GM12864 (cell line): ENCODE measurements around the gene HOXC13.

Experiments
- DNase-seq: peaks from one replicate; pipeline ENCODE4 v3.0.0-alpha.2; 2011; ENCODE audit warnings: low read depth
- H3K4me3 ChIP-seq: 2 replicates; pipeline ENCODE4 v1.5.1; 2011; ENCODE audit warnings: mild to moderate bottlenecking, low read depth, low read length, control low read depth
- CTCF ChIP-seq: IDR thresholded peaks from 2 replicates; pipeline ENCODE4 v1.5.1; 2011; ENCODE audit warnings: low read depth, mild to moderate bottlenecking, moderate library complexity, low read length, control low read depth, inconsistent platforms; ENCODE audit errors: missing control alignments

The HOXC13 gene

GRCh38 chr12:53956251-53956887 lies 17.7 kb downstream of the HOXC13 start:
- H3K4me3 ChIP-seq = no peak overlapping the region
- no peak for TF ChIP-seq CTCF
- no peak for DNase-seq

- no peak overlapping the region for H3K4me3 ChIP-seq
- no peak for DNase-seq
- TF ChIP-seq CTCF = no peak
Observed at GRCh38 chr12:53956914-53957536, 18.4 kb downstream of the HOXC13 start.

- no peak for TF ChIP-seq CTCF
Observed at GRCh38 chr12:53958128-53958527, 19.5 kb downstream of the HOXC13 start.

GRCh38 chr12:53959314-53959713 lies 20.7 kb downstream of the HOXC13 start:
- no peak for DNase-seq
- H3K4me3 ChIP-seq = no peak overlapping the region
- no peak for TF ChIP-seq CTCF

More at GRCh38 chr12:53958128-53958527, 19.5 kb downstream of the HOXC13 start:
- H3K4me3 ChIP-seq = no peak overlapping the region
- no peak for DNase-seq

- no peak overlapping the region for H3K4me3 ChIP-seq
- TF ChIP-seq CTCF = no peak
- DNase-seq = no peak
Observed at GRCh38 chr12:53960187-53961024, 21.8 kb downstream of the HOXC13 start.

- DNase-seq = no peak
- no peak overlapping the region for H3K4me3 ChIP-seq
- TF ChIP-seq CTCF = no peak
Observed at GRCh38 chr12:53961025-53961761, 22.6 kb downstream of the HOXC13 start.
